ENCODE measurements around the gene NOS3.
A peak's percentile ranks its signal among the peaks of the same experiment; 100 is the strongest.

The NOS3 gene

DNA sequence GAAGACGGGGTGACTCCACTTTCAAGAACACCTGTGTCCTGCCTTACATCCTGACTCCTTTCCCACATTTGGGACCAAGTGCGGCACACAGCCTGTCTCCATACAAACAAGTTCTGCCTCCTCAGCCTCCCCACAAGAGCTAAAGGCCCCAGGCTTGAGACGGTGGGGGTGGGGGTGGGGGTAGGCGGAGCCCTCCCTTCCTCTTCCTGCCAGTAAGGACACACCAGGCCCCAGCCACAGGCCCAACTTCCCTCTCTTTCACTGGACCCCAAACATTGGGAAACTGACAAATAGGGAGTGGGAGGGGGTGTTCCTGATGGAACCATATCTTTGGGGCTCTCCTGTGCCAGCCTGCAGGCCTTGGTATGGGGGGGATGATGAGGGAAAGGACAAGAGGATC, 62.3 kb downstream of the NOS3 start:
- Histone ChIP-seq H3K27ac (ENCODE audit: low read depth, low read length) (no peak overlapping the region), H3K36me3 (ENCODE audit: control insufficient read depth in 5 of 5, insufficient read depth in 5 of 5, low read length in 5 of 5) (peaks cover 0 to 9% (median 2%) of the 10 kb centered on the region in 5 donors), H3K9me3 (ENCODE audit: control insufficient read depth in 5 of 5, low read length in 5 of 5) (no peaks in the 10 kb centered on the region), H3K4me1 (ENCODE audit: control insufficient read depth in 5 of 5, insufficient read depth in 5 of 5, low read length in 5 of 5) (peaks cover 3 to 32% (median 18%) of the 10 kb centered on the region in 5 donors), H3K4me3 (ENCODE audit: low read depth in 1 of 5, low read length in 5 of 5) (no peak overlapping the region), H3K27me3 (ENCODE audit: control insufficient read depth in 5 of 5, insufficient read depth in 4 of 5, low read length in 5 of 5) (peaks cover 0 to 9% (median 5%) of the 10 kb centered on the region in 5 donors), H3K9ac (ENCODE audit: low read length in 5 of 5) (no peak overlapping the region)

DNA sequence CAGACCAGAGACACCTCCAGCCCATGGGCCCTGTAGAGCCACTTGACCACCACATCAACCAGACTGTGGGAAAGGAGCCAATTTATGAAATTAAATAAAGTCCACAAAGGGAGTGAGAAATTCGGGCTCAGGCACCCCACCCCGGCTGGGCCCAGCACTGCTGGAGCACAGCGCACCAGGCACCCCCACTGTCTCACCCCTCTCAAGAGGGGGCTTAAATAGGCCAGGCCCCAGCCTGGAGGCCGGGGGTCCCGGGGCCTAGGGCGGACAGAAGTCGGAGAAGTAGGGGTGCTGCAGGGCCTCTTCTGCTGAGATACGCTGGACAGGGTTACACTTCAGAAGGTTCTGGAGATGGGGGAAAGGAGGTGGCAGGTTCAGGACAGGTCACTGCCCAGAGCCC, 62.9 kb downstream of the NOS3 start:
- H3K4me3 ChIP-seq (ENCODE audit: low read depth in 1 of 5, low read length in 5 of 5): no peak overlapping the region
- H3K36me3 ChIP-seq (ENCODE audit: control insufficient read depth in 5 of 5, insufficient read depth in 5 of 5, low read length in 5 of 5): peaks cover 0 to 9% (median 2%) of the 10 kb centered on the region in 5 donors
- H3K9me3 ChIP-seq (ENCODE audit: control insufficient read depth in 5 of 5, low read length in 5 of 5): no peaks in the 10 kb centered on the region
- H3K27ac ChIP-seq (ENCODE audit: low read depth, low read length): no peak overlapping the region
- peak overlapping the region in 1 of 5 donors; percentile 10 for H3K9ac ChIP-seq (ENCODE audit: low read length in 5 of 5)
- H3K4me1 ChIP-seq (ENCODE audit: control insufficient read depth in 5 of 5, insufficient read depth in 5 of 5, low read length in 5 of 5): peaks cover 5 to 38% (median 24%) of the 10 kb centered on the region in 5 donors
- peaks cover 0 to 9% (median 5%) of the 10 kb centered on the region in 5 donors for H3K27me3 ChIP-seq (ENCODE audit: control insufficient read depth in 5 of 5, insufficient read depth in 4 of 5, low read length in 5 of 5)

GRCh38 chr7:151056283-151056665, 65.5 kb downstream of the NOS3 start:
- Histone ChIP-seq H3K9ac (ENCODE audit: low read length in 5 of 5) (no peak overlapping the region), H3K4me3 (ENCODE audit: low read depth in 1 of 5, low read length in 5 of 5) (no peak overlapping the region), H3K9me3 (ENCODE audit: control insufficient read depth in 5 of 5, low read length in 5 of 5) (no peaks in the 10 kb centered on the region), H3K27ac (ENCODE audit: low read depth, low read length) (no peak overlapping the region), H3K4me1 (ENCODE audit: control insufficient read depth in 5 of 5, insufficient read depth in 5 of 5, low read length in 5 of 5) (peaks cover 6 to 54% (median 38%) of the 10 kb centered on the region in 5 donors), H3K27me3 (ENCODE audit: control insufficient read depth in 5 of 5, insufficient read depth in 4 of 5, low read length in 5 of 5) (peaks cover 0 to 3% (median 0%) of the 10 kb centered on the region in 5 donors), H3K36me3 (ENCODE audit: control insufficient read depth in 5 of 5, insufficient read depth in 5 of 5, low read length in 5 of 5) (peaks cover 0 to 9% (median 2%) of the 10 kb centered on the region in 5 donors)

DNA sequence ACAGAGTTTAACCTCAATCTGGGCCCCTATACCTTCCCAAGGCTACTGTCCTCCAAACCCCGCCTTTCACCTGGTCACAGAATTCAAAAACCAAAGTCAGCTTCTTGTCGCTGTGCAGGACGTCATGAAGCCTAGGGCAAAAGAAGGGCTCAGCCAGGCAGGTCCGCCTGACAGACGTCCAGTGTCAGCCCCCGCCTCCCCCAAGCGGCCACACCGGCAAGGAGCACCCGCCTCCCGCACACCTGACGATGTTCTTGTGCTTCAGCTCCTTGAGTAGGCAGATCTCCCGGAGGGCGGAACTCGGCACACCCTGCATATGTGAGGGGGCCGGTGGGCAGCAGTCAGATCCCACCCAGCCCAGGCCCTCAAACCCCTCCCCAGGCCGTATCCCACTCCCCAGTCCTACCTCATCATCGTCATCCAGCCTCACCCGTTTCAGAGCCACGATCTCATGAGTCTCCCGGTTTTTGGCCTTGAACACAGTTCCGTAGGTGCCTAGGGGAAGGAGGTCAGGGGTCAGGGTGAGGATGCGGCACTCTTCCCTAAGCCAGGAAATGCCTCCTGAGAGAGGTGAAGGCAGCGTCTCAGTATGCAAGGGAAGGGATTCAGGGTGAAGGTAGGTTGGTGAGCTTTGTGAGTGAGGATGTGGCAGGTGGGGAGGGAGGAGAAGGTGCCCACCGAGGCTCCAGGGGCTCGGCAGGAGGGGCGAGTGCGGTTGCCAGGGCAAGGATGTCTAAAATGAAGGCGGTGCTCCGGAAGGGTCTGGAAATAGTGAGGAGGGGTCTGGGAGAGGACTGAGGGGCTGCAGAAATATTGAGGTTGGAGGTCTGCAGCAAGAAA, 66.1 kb downstream of the NOS3 start:
- H3K27ac ChIP-seq (ENCODE audit: low read depth, low read length): no peak overlapping the region
- H3K27me3 ChIP-seq (ENCODE audit: control insufficient read depth in 5 of 5, insufficient read depth in 4 of 5, low read length in 5 of 5): peaks cover 0 to 2% (median 0%) of the 10 kb centered on the region in 5 donors
- H3K9ac ChIP-seq (ENCODE audit: low read length in 5 of 5): peak overlapping the region in 4 of 5 donors; percentile 57 to 83 (median 76)
- H3K36me3 ChIP-seq (ENCODE audit: control insufficient read depth in 5 of 5, insufficient read depth in 5 of 5, low read length in 5 of 5): peaks cover 0 to 11% (median 2%) of the 10 kb centered on the region in 5 donors
- H3K4me1 ChIP-seq (ENCODE audit: control insufficient read depth in 5 of 5, insufficient read depth in 5 of 5, low read length in 5 of 5): peaks cover 6 to 57% (median 43%) of the 10 kb centered on the region in 5 donors
- H3K4me3 ChIP-seq (ENCODE audit: low read depth in 1 of 5, low read length in 5 of 5): peak overlapping the region; percentile 89 to 96 (median 94)
- H3K9me3 ChIP-seq (ENCODE audit: control insufficient read depth in 5 of 5, low read length in 5 of 5): no peaks in the 10 kb centered on the region

DNA sequence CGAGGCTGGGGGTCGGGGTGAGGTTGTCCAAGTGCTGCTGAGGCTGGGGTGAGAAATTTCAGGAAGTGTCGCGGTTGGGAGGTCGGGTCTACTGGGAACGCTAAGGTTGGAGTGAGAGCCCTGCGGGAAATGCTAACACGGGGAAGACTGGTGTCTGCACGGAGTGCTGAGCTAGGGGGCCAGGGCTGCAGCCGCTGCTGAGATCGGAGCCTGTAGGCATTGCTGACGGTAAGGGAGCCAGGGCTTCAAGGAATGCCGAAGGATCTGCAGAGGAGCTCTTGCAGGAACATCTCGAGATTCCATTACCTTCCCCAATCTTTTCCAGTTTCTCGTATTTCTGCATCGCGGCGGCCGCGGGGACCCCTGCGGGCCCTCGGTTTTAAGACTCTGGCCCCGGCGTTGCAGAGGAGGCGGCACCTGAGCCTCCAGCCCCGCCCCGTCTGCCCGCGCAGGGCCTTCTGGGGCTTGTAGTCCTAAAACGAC, 66.7 kb downstream of the NOS3 start, which contains the start of gene CDK5:
Gene CDK5 (minus strand): TSS at position 392 of the 483 bp plus-strand sequence. CDS start 49 bp downstream, at position 343.
- Histone ChIP-seq H3K9ac (ENCODE audit: low read length in 5 of 5) (peak within 1 kb of the TSS; percentile 78 to 94 (median 83)), H3K4me1 (ENCODE audit: control insufficient read depth in 5 of 5, insufficient read depth in 5 of 5, low read length in 5 of 5) (peaks cover 6 to 63% (median 50%) of the 10 kb centered on the region in 5 donors), H3K36me3 (ENCODE audit: control insufficient read depth in 5 of 5, insufficient read depth in 5 of 5, low read length in 5 of 5) (peaks cover 0 to 16% (median 2%) of the 10 kb centered on the region in 5 donors), H3K9me3 (ENCODE audit: control insufficient read depth in 5 of 5, low read length in 5 of 5) (no peaks in the 10 kb centered on the region), H3K27me3 (ENCODE audit: control insufficient read depth in 5 of 5, insufficient read depth in 4 of 5, low read length in 5 of 5) (no peaks in the 10 kb centered on the region), H3K27ac (ENCODE audit: low read depth, low read length) (peak within 1 kb of the TSS; percentile 97), H3K4me3 (ENCODE audit: low read depth in 1 of 5, low read length in 5 of 5) (peak within 1 kb of the TSS; percentile 89 to 96 (median 94))

GRCh38 chr7:151057989-151058780, 67.4 kb downstream of the NOS3 start:
- Histone ChIP-seq H3K36me3 (ENCODE audit: control insufficient read depth in 5 of 5, insufficient read depth in 5 of 5, low read length in 5 of 5) (peaks cover 0 to 18% (median 2%) of the 10 kb centered on the region in 5 donors), H3K27me3 (ENCODE audit: control insufficient read depth in 5 of 5, insufficient read depth in 4 of 5, low read length in 5 of 5) (no peaks in the 10 kb centered on the region), H3K9ac (ENCODE audit: low read length in 5 of 5) (peak overlapping the region; percentile 73 to 94 (median 83)), H3K4me1 (ENCODE audit: control insufficient read depth in 5 of 5, insufficient read depth in 5 of 5, low read length in 5 of 5) (peaks cover 6 to 60% (median 53%) of the 10 kb centered on the region in 5 donors), H3K4me3 (ENCODE audit: low read depth in 1 of 5, low read length in 5 of 5) (peak overlapping the region; percentile 80 to 95 (median 93)), H3K27ac (ENCODE audit: low read depth, low read length) (peak overlapping the region; percentile 97), H3K9me3 (ENCODE audit: control insufficient read depth in 5 of 5, low read length in 5 of 5) (no peaks in the 10 kb centered on the region)

DNA sequence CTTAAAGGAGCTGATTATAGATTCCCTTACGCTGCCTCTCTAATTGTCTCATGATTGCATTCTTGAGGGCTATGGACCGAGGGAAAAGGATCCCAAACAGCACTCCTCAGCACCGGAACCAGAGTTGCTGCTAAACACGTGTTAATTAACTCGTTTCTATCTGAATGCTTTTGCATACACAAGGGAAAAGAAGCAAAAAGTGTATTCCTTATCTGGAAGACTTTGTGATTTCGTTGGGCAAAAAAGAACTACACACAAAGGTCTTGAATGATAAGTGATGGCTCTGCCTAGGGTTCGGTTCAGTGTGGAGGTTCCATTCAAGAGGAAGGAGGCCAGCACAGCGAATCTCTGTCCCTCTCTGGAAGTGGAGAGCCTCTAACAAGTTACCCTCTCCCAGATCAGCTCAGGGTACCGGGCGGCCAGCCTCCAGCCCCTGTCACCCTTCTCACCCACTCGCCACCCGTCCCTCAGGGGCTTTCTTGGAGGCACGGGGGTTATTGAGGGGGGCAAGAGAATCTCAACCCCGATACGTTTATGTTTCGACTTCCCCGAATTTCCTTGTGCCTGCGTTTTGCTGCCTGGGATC, 68.1 kb downstream of the NOS3 start:
- Histone ChIP-seq H3K9ac (ENCODE audit: low read length in 5 of 5) (peak overlapping the region; percentile 73 to 94 (median 83)), H3K9me3 (ENCODE audit: control insufficient read depth in 5 of 5, low read length in 5 of 5) (no peaks in the 10 kb centered on the region), H3K27ac (ENCODE audit: low read depth, low read length) (peak overlapping the region; percentile 97), H3K27me3 (ENCODE audit: control insufficient read depth in 5 of 5, insufficient read depth in 4 of 5, low read length in 5 of 5) (no peaks in the 10 kb centered on the region), H3K4me3 (ENCODE audit: low read depth in 1 of 5, low read length in 5 of 5) (peak overlapping the region; percentile 80 to 95 (median 93)), H3K4me1 (ENCODE audit: control insufficient read depth in 5 of 5, insufficient read depth in 5 of 5, low read length in 5 of 5) (peaks cover 6 to 60% (median 56%) of the 10 kb centered on the region in 5 donors), H3K36me3 (ENCODE audit: control insufficient read depth in 5 of 5, insufficient read depth in 5 of 5, low read length in 5 of 5) (peaks cover 0 to 14% (median 0%) of the 10 kb centered on the region in 5 donors)

DNA sequence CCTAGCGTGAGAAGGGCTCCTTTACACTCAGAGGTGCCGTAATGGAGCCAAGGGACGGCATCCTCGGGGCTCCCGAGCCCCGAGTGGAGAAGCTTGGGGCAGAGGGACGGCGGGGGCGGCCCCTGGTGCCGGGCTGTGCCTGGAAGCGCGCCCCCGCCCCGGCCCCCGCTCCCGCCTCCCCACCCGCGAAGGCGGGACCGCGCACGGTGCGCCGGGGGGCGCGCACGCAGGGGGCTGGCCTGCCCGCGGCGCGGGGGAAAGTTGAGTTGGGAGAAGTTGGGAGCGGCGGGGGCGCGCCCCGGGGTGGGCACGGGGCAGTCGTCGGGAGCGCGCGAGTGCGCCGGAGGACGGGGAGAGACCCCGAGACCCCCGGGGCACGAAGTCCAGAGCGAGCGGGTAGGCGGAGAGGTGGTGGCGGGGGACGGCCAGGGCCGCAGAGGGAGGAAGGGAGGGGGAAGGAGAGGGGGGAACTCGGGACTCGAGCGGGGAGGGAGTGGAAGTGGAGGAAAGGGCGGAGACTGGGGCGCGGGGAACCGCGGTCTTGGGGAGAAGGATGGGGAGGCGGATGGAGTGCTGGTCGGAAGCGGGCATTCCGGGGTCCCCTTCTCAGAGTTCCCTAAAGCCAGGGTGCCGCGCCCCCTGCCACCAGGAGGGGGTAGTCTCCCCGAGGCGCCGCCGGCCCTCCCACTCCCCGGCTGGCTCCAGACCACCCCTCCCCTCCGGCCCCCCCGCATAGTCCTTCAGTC, 68.7 kb downstream of the NOS3 start, which contains the start of gene SLC4A2:
Gene SLC4A2 (plus strand): TSS at position 223 of the 746 bp plus-strand sequence. CDS start 2,399 bp downstream, outside the sequence.
- H3K27ac ChIP-seq (ENCODE audit: low read depth, low read length): peak within 1 kb of the TSS; percentile 97
- peaks cover 0 to 15% (median 3%) of the 10 kb centered on the region in 5 donors for H3K36me3 ChIP-seq (ENCODE audit: control insufficient read depth in 5 of 5, insufficient read depth in 5 of 5, low read length in 5 of 5)
- no peaks in the 10 kb centered on the region for H3K9me3 ChIP-seq (ENCODE audit: control insufficient read depth in 5 of 5, low read length in 5 of 5)
- peaks cover 6 to 60% (median 56%) of the 10 kb centered on the region in 5 donors for H3K4me1 ChIP-seq (ENCODE audit: control insufficient read depth in 5 of 5, insufficient read depth in 5 of 5, low read length in 5 of 5)
- no peaks in the 10 kb centered on the region for H3K27me3 ChIP-seq (ENCODE audit: control insufficient read depth in 5 of 5, insufficient read depth in 4 of 5, low read length in 5 of 5)
- peak within 1 kb of the TSS; percentile 73 to 94 (median 83) for H3K9ac ChIP-seq (ENCODE audit: low read length in 5 of 5)
- H3K4me3 ChIP-seq (ENCODE audit: low read depth in 1 of 5, low read length in 5 of 5): peak within 1 kb of the TSS; percentile 81 to 95 (median 93)

- Histone ChIP-seq H3K27ac (ENCODE audit: low read depth, low read length) (peak overlapping the region; percentile 97), H3K27me3 (ENCODE audit: control insufficient read depth in 5 of 5, insufficient read depth in 4 of 5, low read length in 5 of 5) (no peaks in the 10 kb centered on the region), H3K9me3 (ENCODE audit: control insufficient read depth in 5 of 5, low read length in 5 of 5) (no peaks in the 10 kb centered on the region), H3K9ac (ENCODE audit: low read length in 5 of 5) (peak overlapping the region in 4 of 5 donors; percentile 64 to 83 (median 70)), H3K4me3 (ENCODE audit: low read depth in 1 of 5, low read length in 5 of 5) (peak overlapping the region; percentile 66 to 95 (median 93)), H3K4me1 (ENCODE audit: control insufficient read depth in 5 of 5, insufficient read depth in 5 of 5, low read length in 5 of 5) (peaks cover 6 to 60% (median 56%) of the 10 kb centered on the region in 5 donors), H3K36me3 (ENCODE audit: control insufficient read depth in 5 of 5, insufficient read depth in 5 of 5, low read length in 5 of 5) (peaks cover 0 to 20% (median 8%) of the 10 kb centered on the region in 5 donors)
These were observed 69.2 kb downstream of the NOS3 start for GRCh38 chr7:151060113-151060415.
